HG02623 (cell line): ENCODE data around the gene MYL12B.
A peak's percentile ranks its signal among the peaks of the same experiment; 100 is the strongest.

Source experiments
- ATAC-seq: cut with Tn5 transposase; IDR thresholded peaks from one replicate; pipeline ENCODE4 v1.9.1; 2021; ENCODE audit warnings: moderate library complexity; ENCODE audit not compliant: unreplicated experiment

Gene MYL12B

DNA sequence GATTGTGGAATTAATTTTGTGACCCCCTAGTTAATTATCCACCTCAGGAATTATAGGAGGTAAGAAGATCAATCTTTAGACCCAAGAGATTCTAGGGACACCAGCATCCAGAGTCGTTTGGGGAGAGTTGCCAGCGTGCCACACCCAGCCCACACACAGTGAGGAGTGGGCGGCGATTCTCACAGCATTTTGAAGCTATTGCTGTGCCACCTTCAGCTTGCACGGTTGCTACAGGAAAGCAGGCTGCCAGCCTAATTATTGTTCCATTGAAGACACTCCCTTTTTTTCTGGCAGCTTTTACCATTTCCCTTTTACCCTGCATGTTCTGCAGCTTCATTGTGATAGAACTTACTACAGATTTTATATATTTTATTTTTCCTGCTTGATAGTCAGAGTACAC lies 27.5 kb upstream of the MYL12B start:
- no peak for ATAC-seq

GRCh38 chr18:3235846-3236245 lies 26.1 kb upstream of the MYL12B start:
- ATAC-seq = no peak

DNA sequence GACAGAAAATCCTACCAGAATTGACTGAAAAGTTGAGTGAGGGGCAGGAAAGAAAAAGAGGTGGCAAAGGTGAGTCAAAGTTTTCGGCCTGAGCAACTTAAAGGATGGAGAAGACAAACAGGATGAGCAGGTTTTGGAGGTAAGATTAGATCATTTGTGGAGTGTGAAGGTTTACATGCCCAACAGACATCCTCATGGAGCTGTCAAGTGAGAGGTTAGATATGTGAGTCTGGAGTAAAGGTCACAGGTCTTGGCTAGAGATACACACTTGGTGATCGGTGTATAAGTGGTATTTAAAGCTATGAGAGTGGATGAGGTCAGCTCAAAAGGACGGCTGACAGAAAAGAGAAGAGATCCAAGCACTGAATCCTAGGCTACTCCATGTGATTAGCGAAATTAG lies 25.5 kb upstream of the MYL12B start:
- ATAC-seq = no peak

DNA sequence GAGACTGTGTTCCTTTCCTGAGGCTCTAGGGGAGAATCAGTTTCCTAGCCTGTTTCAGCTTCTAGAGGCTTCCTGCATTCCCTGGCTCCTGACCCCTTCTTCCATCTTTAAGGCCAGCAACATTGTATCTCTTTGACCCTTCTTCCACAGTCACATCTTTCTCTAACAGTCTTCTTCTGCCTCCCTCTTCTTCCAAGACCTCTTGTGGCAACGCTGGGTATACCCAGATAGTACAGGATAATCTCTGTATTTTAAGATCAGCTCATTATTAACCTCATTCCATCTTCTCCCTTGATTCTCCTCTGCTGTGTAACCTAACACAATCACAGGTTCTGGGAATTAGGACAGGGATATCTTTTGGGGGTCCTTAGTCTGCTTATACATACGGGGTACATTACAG lies 23.2 kb upstream of the MYL12B start:
- no peak for ATAC-seq

DNA sequence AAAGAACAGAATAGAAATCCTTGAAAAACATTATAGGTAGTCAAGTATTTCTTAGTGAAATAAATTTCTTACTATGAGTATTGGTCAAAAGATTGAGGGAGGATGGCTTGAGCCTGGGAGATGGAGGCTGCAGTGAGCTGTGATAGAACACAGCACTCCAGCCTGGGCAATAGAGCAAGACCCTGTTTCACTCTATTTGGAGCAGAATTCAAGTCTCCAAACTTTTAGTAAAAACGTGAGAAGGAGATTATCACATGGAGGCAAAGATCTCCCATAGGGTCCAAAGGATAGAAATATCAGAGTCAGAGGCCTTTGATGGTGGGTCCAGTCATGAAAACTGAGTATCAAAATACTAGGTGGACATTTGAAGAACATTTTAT lies 16.8 kb upstream of the MYL12B start:
- no peak for ATAC-seq

DNA sequence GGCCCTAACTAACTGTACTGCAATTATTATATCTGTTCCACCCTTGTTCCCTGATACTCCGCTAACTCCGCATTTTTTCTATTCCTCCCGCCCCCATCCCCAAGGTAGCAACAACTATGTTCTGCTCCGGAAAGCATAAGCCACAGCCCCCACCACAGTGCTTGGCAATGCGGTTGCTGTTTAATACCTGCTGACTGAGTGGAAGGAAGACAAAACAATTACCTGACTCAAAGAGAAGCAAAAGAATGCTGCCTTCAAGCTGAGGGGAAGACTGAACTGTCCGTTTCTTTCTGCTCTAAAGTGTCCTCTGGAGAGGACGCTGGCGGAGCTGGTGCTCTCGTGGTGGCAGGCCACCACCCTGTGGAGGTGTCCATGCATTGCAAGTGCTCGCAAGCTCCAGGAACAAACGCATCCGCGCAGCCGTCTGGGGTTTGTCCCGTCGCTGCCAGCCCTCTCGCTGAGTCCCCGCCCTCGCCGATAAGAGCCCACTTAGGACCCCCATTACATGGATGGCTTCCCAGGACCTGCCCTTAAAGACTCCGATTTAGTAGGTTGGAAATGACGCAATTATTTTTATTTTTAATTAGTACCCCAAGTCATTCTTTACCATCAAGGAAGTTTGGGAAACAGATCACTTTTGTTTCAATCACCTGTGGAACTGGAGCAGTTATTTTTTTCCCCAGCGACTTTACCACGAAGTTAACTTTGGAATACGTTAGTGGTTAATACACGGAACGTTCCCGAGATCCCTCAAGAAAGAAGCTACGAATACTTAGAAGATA lies 15.9 kb upstream of the MYL12B start:
- ATAC-seq = peak; percentile 41

- no peak for ATAC-seq
Measured at GRCh38 chr18:3246635-3247239, 15.2 kb upstream of the MYL12B start.

DNA sequence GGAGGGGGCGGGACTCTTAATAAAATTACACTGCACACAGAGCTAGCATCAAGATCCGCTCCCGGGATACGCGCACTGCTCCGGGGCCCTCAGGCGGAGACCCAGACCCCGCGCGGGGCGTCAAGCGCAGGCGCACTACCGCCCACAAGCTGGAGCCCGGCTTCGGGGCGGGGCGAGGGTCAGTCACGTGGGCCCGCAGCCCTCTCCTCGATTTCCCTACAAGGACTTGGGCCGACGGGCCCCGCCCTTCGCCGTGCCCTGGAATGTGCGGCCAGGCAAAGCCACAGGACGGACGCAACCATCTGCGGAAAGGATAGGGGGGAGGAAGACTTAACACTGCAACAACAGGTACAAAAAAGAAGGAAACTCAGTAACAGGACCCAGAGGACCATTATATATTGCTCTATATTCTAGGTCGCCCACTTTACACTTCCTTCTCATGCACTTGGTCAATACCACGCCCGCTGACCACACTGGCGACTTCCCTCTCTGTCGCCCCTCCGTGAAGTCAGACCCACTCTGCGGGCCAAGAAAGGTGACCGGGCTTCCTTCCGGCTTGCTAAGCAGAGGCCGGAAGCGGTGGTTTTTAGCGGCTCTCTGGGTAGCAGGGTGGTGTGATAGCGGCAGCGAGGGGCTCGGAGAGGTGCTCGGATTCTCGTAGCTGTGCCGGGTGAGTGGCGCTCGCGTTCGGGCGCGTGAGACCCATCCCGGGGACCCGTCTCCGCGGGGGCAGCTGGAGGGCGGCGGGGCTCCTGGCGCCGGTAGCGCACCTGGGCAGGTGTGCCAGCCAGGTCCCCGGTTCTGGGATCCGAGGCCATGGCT lies 14.5 kb upstream of the MYL12B start, which contains the start of gene MYL12A:
TSS of gene MYL12A (plus strand) at position 562 of the 822 bp plus-strand sequence. CDS start 5,447 bp downstream, outside the sequence.
- peak; percentile 77 for ATAC-seq

- no peak for ATAC-seq
Measured at GRCh38 chr18:3248062-3248657, 13.8 kb upstream of the MYL12B start.

DNA sequence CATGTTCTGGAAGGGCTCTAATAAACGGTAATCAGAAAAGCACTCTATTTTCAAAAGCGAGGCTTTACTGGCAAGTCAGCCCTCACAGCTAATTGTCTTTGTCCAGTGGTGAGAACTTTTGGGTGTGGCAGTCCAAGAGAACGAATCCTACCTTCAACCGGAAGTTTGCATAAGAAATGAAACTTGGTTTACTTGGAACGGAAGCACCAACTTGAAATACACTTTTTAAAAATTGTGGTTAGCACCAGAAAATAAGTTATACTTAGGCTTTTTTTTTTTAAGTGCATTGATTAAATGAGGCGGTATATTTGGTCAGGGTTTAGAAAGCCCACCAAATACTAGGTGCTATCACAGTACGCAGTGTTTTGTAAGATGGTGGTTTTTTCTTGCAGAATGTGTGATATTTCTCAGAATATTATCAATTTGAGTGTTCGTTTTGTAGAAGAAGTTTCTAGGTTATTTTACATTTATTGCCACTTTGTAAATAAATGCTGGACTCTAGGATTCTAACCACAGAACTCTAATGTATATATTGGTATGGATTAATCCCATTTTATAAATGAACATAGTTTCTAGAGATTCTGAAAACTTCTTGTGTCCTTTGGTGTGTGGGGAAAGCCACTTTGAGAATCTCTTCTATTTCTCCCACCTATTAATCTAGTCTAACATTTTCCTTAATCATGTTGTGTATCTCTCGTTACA lies 13.1 kb upstream of the MYL12B start:
- ATAC-seq = no peak

DNA sequence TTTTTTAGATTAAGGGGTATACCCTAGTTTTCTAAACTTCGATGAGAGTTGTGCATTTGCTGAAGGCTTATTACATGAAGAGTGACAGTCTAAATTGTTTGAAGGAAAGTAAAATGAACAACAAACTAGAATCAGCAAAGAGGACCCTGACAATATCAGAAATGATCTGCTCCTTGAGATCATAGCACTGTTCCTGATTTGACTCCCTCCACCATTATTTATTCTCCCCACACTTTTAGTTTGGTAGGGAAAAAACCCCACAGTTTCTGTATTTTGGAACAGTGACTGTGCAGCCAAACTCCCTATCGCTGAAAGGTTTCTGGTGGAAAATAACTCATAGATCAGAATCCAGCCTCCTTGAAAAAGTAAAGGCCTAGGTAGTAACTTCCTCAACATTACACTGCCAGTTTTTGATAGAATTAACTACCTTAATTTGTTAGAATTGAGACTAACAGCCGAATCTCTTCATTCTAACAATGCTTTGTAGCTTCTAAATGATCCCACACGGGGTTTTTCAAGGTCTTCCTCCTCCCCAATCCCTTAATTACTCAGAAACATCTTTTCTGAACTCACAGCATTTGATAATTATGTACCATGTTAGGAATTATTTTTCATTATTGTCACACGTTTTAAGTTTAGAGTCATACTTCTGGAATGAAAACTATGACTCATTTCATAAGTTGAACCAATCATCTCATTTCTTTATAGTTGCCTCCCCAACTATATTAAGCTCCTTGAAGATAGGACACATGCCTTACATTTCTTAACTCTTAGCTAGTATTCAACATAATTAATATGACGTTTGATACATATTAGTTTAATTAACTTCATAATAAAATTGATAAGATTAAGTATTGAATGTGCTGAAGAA lies 11.5 kb upstream of the MYL12B start:
- no peak for ATAC-seq

DNA sequence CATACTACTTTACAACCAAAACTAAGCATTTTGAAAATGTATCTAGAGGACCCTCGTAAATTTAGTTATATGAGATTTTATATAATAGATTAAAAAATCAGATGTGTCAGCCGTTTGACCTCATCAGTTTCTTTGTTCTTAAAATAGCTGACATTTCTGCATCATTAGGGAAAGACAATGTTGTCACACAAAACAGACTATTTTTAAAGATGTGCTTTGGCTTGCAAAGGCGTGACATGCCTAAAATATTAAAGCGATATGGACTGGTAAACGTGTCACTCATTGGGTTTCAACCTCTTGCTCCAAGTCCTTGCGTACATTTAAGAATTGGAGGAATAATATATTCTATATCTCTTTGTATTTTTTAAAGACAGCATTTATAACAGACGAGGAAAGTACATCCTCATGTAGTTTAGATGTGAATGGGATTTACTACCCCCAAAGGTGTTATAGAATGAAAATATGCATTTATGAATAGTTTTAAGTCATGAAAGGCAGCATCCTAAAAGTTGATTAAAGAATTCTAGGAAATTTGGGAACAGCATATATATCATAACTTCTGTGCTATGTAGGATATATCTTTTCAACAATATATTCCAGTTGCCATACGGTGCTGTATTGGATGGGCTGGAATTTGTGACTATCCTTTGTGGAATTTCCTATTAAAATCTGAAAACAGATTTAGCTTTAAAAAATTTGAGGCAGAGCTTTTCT lies 10.5 kb upstream of the MYL12B start:
- no peak for ATAC-seq

DNA sequence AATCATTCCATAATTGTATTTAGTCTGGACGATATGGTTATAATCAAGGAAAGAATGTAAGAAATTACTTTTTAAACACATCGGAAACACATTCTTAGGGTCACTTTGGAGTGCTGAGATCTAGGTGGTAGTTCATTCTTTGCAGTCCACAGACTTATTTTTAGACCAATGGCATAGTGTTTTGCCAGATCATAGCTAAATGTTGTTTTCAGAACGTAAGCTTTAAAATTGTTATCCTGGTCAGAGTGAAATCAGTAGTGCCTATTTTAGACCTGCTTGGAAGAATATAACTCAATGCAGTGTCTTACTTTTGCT lies 10.0 kb upstream of the MYL12B start:
- ATAC-seq = no peak

DNA sequence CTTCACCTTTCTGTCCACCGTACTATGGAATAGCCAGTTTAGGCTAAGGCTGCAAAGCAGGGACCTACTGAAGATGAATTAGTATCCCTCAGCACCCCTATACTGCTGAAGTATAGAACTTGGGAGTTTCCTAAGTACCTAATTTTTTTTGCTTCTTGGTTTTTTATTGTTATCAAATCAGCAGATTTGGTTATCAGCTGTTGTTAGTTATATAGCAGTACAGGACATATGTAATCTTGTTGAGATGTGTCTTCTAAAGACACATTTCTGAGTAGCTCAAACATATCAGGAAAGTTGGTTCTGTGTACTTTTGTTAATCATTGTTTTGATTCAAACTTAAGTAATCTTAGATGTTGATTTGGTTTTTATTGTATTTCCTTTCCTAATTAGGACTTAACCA lies 9.1 kb upstream of the MYL12B start:
- no peak for ATAC-seq

GRCh38 chr18:3254725-3255124 lies 7.2 kb upstream of the MYL12B start:
- ATAC-seq = no peak

DNA sequence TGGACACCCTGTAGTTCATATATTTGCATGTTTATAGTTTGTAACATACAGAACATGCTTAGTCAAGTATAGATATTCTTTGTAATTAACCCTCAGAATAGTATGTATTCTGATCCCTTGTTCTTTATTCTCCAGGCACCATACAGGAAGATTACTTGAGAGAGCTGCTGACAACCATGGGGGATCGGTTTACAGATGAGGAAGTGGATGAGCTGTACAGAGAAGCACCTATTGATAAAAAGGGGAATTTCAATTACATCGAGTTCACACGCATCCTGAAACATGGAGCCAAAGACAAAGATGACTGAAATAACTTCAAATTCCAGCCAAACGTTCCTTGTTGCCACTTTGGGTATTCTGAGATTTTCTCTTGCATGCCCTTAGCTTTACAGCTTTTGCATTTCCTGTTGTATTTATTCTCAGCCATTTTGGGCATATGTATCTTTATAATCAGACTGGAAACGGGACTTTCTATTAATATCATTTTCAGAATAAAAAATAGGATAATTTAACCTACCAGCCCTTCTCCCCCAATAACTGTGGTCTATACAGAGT lies 6.2 kb upstream of the MYL12B start:
- ATAC-seq = no peak

DNA sequence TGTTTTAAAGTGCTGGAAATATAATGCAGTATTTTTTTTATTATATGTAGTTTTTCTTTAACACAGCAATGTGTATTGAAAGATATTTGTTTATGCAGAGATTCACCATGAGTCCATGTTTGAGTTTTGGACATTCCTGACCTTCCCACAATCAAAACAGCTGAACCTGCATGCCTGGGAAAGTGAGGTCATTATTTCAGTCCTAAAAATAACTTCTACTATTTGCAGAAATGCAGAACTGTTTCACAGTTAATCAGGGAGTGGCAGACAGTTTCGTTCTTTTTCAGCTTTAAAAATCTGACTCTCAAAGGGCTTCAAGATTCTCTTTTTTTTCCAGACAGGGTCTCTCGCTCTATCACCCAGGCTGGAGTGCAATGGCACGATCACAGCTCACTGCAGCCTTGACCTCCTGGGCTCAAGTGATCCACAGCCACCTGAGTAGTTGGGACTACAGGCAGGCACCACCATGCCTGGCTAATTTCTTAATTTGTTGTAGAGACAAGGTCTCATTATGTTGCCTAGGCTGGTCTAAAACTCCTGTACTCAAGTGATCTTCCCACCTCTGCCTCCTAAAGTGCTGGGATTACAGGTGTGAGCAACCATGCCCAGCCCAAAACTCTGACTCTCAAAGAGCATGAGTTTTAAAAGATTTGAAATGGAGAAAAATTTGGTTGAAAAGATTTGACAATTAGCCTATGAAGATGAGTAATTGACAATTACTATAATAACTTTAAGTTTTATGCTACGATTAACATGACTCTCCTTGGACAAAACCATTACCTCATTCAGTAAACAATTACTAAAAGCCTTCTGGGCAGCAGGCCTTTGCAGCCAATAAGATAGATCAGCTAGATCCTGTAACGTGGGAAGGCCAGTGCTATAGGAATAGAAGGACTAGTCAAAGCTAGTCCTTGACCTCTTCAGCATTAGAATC lies 5.0 kb upstream of the MYL12B start:
- ATAC-seq = peak; percentile 32

DNA sequence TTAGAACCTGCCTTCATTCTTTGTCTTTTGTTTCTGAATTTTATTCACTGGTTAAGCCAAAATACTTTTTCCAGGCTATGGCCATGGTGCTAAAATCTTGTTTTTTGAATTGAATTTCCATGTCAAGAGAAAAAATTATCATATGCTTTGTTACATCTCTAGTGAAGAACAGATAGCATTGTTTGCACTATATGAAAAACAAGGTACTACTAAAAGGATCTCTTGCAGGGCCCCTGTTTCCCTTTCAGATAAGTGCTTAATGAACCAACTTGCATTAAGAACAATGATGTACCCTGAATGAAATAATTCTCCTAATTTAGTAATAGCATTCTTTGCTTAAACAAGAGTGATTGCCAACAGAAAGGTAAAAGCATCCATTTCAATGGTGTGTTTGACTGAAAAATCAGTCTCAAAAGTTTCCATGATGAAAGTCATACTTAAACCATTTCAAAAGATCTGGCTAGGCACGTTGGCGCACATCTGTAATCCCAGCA lies 4.3 kb upstream of the MYL12B start:
- ATAC-seq = no peak
